Endometrium (tissue), 2 donors: Measurements from ENCODE around the gene MCM3AP.
"Not testable (repeated sequence)": the region's sequence is repeated elsewhere in the genome, so short reads cannot be mapped to it uniquely, and the experiment has no call there.

Experiments used
- FAIRE-seq: peaks from 2 replicates; lab custom pipeline; 2012; peaks lifted over from hg19 to GRCh38; lab: Jason Lieb, UNC
- donor health status: control.
- donor health status: control.

The MCM3AP gene

GRCh38 chr21:46311568-46311967 is 26.2 kb upstream of the MCM3AP start:
- FAIRE-seq = no peak

GRCh38 chr21:46310260-46310659 is 24.8 kb upstream of the MCM3AP start:
- not testable (repeated sequence) for FAIRE-seq

GRCh38 chr21:46308431-46308830 is 23.0 kb upstream of the MCM3AP start:
- no peak for FAIRE-seq

GRCh38 chr21:46307625-46308024 is 22.2 kb upstream of the MCM3AP start:
- no peak for FAIRE-seq

- no peak for FAIRE-seq
Observed at GRCh38 chr21:46304955-46305354, 19.5 kb upstream of the MCM3AP start.

GRCh38 chr21:46304437-46304836 is 19.0 kb upstream of the MCM3AP start:
- FAIRE-seq = no peak

GRCh38 chr21:46301759-46302158 is 16.3 kb upstream of the MCM3AP start:
- no peak for FAIRE-seq

GRCh38 chr21:46299167-46299566 is 13.8 kb upstream of the MCM3AP start:
- no peak for FAIRE-seq

- no peak for FAIRE-seq
Observed at GRCh38 chr21:46297338-46298271, 12.2 kb upstream of the MCM3AP start.

- FAIRE-seq = no peak
Observed at GRCh38 chr21:46295996-46296752, 10.8 kb upstream of the MCM3AP start.

- no peak for FAIRE-seq
Observed at GRCh38 chr21:46295177-46295770, 9.9 kb upstream of the MCM3AP start.

- no peak for FAIRE-seq
Observed at GRCh38 chr21:46294647-46295176, 9.3 kb upstream of the MCM3AP start.

- no peak for FAIRE-seq
Observed at GRCh38 chr21:46291561-46291960, 6.2 kb upstream of the MCM3AP start.

- FAIRE-seq = no peak
Observed at GRCh38 chr21:46289655-46290179, 4.3 kb upstream of the MCM3AP start.

GRCh38 chr21:46287541-46287940 is 2.1 kb upstream of the MCM3AP start:
- FAIRE-seq = no peak

GRCh38 chr21:46286648-46287002 is 1.2 kb upstream of the MCM3AP start:
- FAIRE-seq = no peak

- FAIRE-seq = no peak
Observed at GRCh38 chr21:46285761-46286647, 593 bp upstream of the MCM3AP start, which contains the start of gene YBEY. Gene YBEY (plus strand): TSS chr21:46286342. CDS start chr21:46286914, 572 bp downstream.

- no peak for FAIRE-seq
Observed at GRCh38 chr21:46284733-46285132, 678 bp downstream of the MCM3AP start.

- no peak for FAIRE-seq
Observed at GRCh38 chr21:46284077-46284644, 1.2 kb downstream of the MCM3AP start.

- no peak for FAIRE-seq
Observed at GRCh38 chr21:46274797-46275390, 10.5 kb downstream of the MCM3AP start.
